Measurements from ENCODE around the gene SPATA25. TPM values are rescaled to one million over a fixed set of nuclear protein-coding genes. Genes with fewer than 3 reads are reported as not detected.

SPATA25 gene
- total and polyA plus RNA-seq, 2 donors (not counting 3 experiments of a cell fraction or from before 2014, with no cell fraction given) = 0.69 to 1.3 TPM

GRCh38 chr20:45890985-45891983, 3.9 kb upstream of the SPATA25 start, which contains the start of the genes CTSA and NEURL2:
Gene CTSA, plus strand, starts transcription at chr20:45891335. Its CDS starts 234 bp downstream, at chr20:45891569.
Gene NEURL2, minus strand, starts transcription at chr20:45891208. Its CDS starts 217 bp downstream, at chr20:45890991.
- DNase-seq (ENCODE audit: low read depth, low spot score) = peak; percentile 88
- Histone ChIP-seq H3K27ac (ENCODE audit: insufficient read depth, low read depth, low read length) (peak within 1 kb of the TSS; percentile 50), H3K9ac (replicated peaks; ENCODE audit: extremely low read depth, insufficient read depth, low read length) (peak within 1 kb of the TSS; percentile 65), H2AFZ (ENCODE audit: low read depth, low read length) (peak within 1 kb of the TSS; percentile 61), H3K36me3 (ENCODE audit: control insufficient read depth in 2 of 2, extremely low read depth in 1 of 2, insufficient read depth in 2 of 2, low read length in 2 of 2) (peaks cover 0 to 19% of the 10 kb centered on the region in 2 experiments), H4K20me1 (replicated peaks; ENCODE audit: control insufficient read depth, extremely low read depth, insufficient read depth, low read length) (no peaks in the 10 kb centered on the region), H3K9me3 (replicated peaks; ENCODE audit: control insufficient read depth, insufficient read depth, low read length) (no peaks in the 10 kb centered on the region), H3K9me1 (replicated peaks; ENCODE audit: control insufficient read depth, extremely low read depth, insufficient read depth, low read length) (no peaks in the 10 kb centered on the region), H3K79me2 (ENCODE audit: control insufficient read depth, insufficient read depth, low read length) (no peaks in the 10 kb centered on the region), H3K4me1 (ENCODE audit: control insufficient read depth, extremely low read depth, insufficient read depth, low read length) (peaks cover 22% of the 10 kb centered on the region), H3K4me2 (ENCODE audit: insufficient read depth, low read length) (peak within 1 kb of the TSS; percentile 73), H3K27me3 (ENCODE audit: control insufficient read depth in 2 of 2, insufficient read depth in 2 of 2, low read length in 2 of 2) (no peaks in the 10 kb centered on the region), H3K4me3 (replicated peaks in 1 of 3; ENCODE audit: insufficient read depth in 1 of 3, low read depth in 1 of 3, low read length in 3 of 3) (peak within 1 kb of the TSS; percentile 47 to 81 (median 57))
- BruUV-seq (replicated peaks) = TSS peak; percentile 35
- CTCF ChIA-PET = interaction anchor here (0.7 to 4.9 kb wide), 15 partner anchors 10 to 931 kb away, joined by 3 to 50 read pairs (median 7); partner anchors contain the start of genes PCIF1, PLTP, TOMM34 and ZNF335
- no peak for TF ChIP-seq JUN (IDR thresholded peaks at IDR 0.05; ENCODE audit: borderline replicate concordance, insufficient read depth, insufficient read length, low read depth)
- TF ChIP-seq, protein P1, sequence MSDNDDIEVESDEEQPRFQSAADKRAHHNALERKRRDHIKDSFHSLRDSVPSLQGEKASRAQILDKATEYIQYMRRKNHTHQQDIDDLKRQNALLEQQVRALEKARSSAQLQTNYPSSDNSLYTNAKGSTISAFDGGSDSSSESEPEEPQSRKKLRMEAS (IDR thresholded peaks at IDR 0.05; ENCODE audit: insufficient read depth, insufficient read length) = peak; percentile 96
- TF ChIP-seq POLR2AphosphoS5 (IDR thresholded peaks at IDR 0.05; ENCODE audit: insufficient read depth, low read depth, low read length) = peak; percentile 75
- TF ChIP-seq POLR2A (IDR thresholded peaks at IDR 0.05; ENCODE audit: low read depth, low read length) = peak; percentile 74
- peak; percentile 92 for FAIRE-seq
- dilution Hi-C loops (cut with MboI; ENCODE audit: extremely low pct_ligation_motif_present, low sequenced_read_pairs) (no loop called here), intact Hi-C loops (cut with micrococcal nuclease) (loop anchor here (1.0 to 2.0 kb wide), 8 partner anchors 19 to 92 kb away; partner anchors contain the start of genes ACOT8, PCIF1 and ZSWIM3)
- POLR2A ChIA-PET = interaction anchor here (0.9 to 3.5 kb wide), 5 partner anchors 9 to 69 kb away, joined by 3 to 26 read pairs (median 3); partner anchors contain the start of genes PCIF1, PLTP and ZSWIM1
